K562 (cell line): ENCODE data around the gene LST1. TPM values are rescaled to one million over a fixed set of nuclear protein-coding genes. Genes with fewer than 3 reads are reported as not detected.
A peak's percentile ranks its signal among the peaks of the same experiment; 100 is the strongest.

Source experiments
- ATAC-seq: fragments of 200-7000 bp; cut with Tn5 transposase; 3 replicates; pipeline ENCODE4 v1.9.1; 2020; ENCODE audit warnings: moderate library complexity
- BruUV-seq: library from RNA; stranded (reverse); fragments of 400-500 nt; replicated peaks from 2 replicates; lab custom pipeline; 2021; lab: Mats Ljungman, UMichigan
- CTCF ChIA-PET: fragments of 300-600 bp; formaldehyde crosslinking; extraction: SDS; loops from one replicate; lab custom pipeline; 2021; ENCODE audit warnings: low intra/inter-chr PET ratio; lab: Yijun Ruan, JAX
- POLR2A ChIA-PET: fragments of 300-600, 350-650 bp; sonication (Branson Sonifier 250); formaldehyde crosslinking; extraction: SDS; loops from one replicate; lab custom pipeline; 2021; ENCODE audit warnings: antibody characterized with exemption, inconsistent platforms; lab: Yijun Ruan, JAX
- DNase-seq, 4 experiments: peaks; one replicate each; pipeline versions ENCODE4 v3.0.0 to v3.0.0-alpha.2; 2011 to 2018; ENCODE audit warnings: low spot score in 3 of 4, mixed read lengths in 3 of 4; ENCODE audit errors: extremely low read depth in 1 of 4
- FAIRE-seq: peaks from 2 replicates; lab custom pipeline; 2011; peaks lifted over from hg19 to GRCh38; lab: Jason Lieb, UNC
- H2AFZ ChIP-seq: 2 replicates; pipeline ENCODE4 v1.6.0; 2011; ENCODE audit warnings: low read depth, low read length, control low read depth, inconsistent platforms
- H3K27ac ChIP-seq: fragments of 200-600 bp; 3 replicates; pipeline ENCODE4 v1.8.0; 2011; ENCODE audit warnings: low read depth, mild to moderate bottlenecking, control low read depth, inconsistent platforms, low read length, moderate library complexity, mixed read lengths; ENCODE audit errors: extremely low read depth
- H3K27me3 ChIP-seq, 2 experiments: fragments of 300-600 bp in 1 of 2; 2 replicates in 1 of 2; 3 replicates in 1 of 2; pipeline versions ENCODE4 v1.6.0 to v1.8.0; 2011; ENCODE audit warnings: inconsistent platforms in 2 of 2, low read length in 2 of 2, mild to moderate bottlenecking in 1 of 2, mixed read lengths in 1 of 2, moderate library complexity in 1 of 2; ENCODE audit not compliant: control insufficient read depth in 2 of 2, insufficient read depth in 2 of 2
- H3K36me3 ChIP-seq: fragments of 300-600 bp; 3 replicates; pipeline ENCODE4 v1.8.0; 2011; ENCODE audit warnings: mild to moderate bottlenecking, low read length, inconsistent platforms; ENCODE audit not compliant: control insufficient read depth, insufficient read depth
- H3K4me1 ChIP-seq, 2 experiments: fragments of 200-600 bp in 1 of 2; replicated peaks in 1 of 2; 2 replicates in 1 of 2; 3 replicates in 1 of 2; pipeline versions ENCODE4 v1.5.1 to v1.8.0; 2011; ENCODE audit warnings: inconsistent platforms in 2 of 2, low read length in 2 of 2, mild to moderate bottlenecking in 1 of 2, mixed read lengths in 1 of 2, moderate library complexity in 1 of 2; ENCODE audit not compliant: control insufficient read depth in 2 of 2, insufficient read depth in 2 of 2
- H3K4me2 ChIP-seq: 2 replicates; pipeline ENCODE4 v1.6.1; 2011; ENCODE audit warnings: low read length, control low read depth, inconsistent platforms, mixed read lengths; ENCODE audit not compliant: insufficient read depth
- H3K4me3 ChIP-seq: fragments of 200-600 bp; sonication (generic), shearing (Covaris generic); 2 replicates; pipeline ENCODE4 v1.5.1; 2016; ENCODE audit warnings: control low read depth, inconsistent platforms
- H3K79me2 ChIP-seq: fragments of 200-600 bp; 3 replicates; pipeline ENCODE4 v1.8.0; 2011; ENCODE audit warnings: low read length, inconsistent platforms; ENCODE audit not compliant: control insufficient read depth, insufficient read depth
- H3K9ac ChIP-seq, 2 experiments: 2 replicates each; pipeline versions ENCODE4 v1.6.0 to v1.6.1; 2011; ENCODE audit warnings: low read depth in 2 of 2, low read length in 2 of 2, control low read depth in 1 of 2, inconsistent platforms in 1 of 2, mild to moderate bottlenecking in 1 of 2, mixed read lengths in 1 of 2; ENCODE audit not compliant: insufficient read depth in 1 of 2
- H3K9me1 ChIP-seq: one replicate; pipeline ENCODE4 v1.6.0; 2011; ENCODE audit warnings: inconsistent platforms, mild to moderate bottlenecking, low read length, moderate library complexity; ENCODE audit not compliant: control insufficient read depth, insufficient read depth
- H3K9me3 ChIP-seq: replicated peaks from 2 replicates; pipeline ENCODE4 v1.5.1; 2011; ENCODE audit warnings: low read depth, low read length, inconsistent platforms; ENCODE audit not compliant: control insufficient read depth, insufficient read depth
- H4K20me1 ChIP-seq: replicated peaks from 2 replicates; pipeline ENCODE4 v1.6.1; 2011; ENCODE audit warnings: low read length, inconsistent platforms, mixed read lengths; ENCODE audit not compliant: control insufficient read depth, insufficient read depth
- ARID4B ChIP-seq: sonication (generic); formaldehyde crosslinking; IDR thresholded peaks from 2 replicates; pipeline ENCODE4 v1.8.0; 2022; ENCODE audit warnings: mild to moderate bottlenecking, missing genetic modification reagents
- CBX8 ChIP-seq: fragments of 200-600 bp; sonication (generic); IDR thresholded peaks from 2 replicates; pipeline ENCODE4 v1.6.1; 2012; ENCODE audit warnings: borderline replicate concordance, mixed run types, low read depth, mild to moderate bottlenecking, moderate library complexity, mixed read lengths, low read length, control low read depth, inconsistent platforms; ENCODE audit not compliant: poor library complexity, severe bottlenecking; ENCODE audit errors: extremely low read depth
- KLF10 ChIP-seq: fragments of 250-450 bp; sonication (Bioruptor Pico); IDR thresholded peaks from 2 replicates; pipeline ENCODE4 v1.6.1; 2021; ENCODE audit warnings: matching md5 sums
- MBD2 ChIP-seq: sonication (generic); IDR thresholded peaks from 2 replicates; pipeline ENCODE4 v1.6.1; 2016; ENCODE audit warnings: low read depth, borderline replicate concordance
- POLR2A ChIP-seq: fragments of 450-650 bp; conservative IDR thresholded peaks from 2 replicates; pipeline ENCODE4 v1.6.1; 2016
- POLR2AphosphoS5 ChIP-seq: IDR thresholded peaks from 2 replicates; pipeline ENCODE4 v1.6.1; 2011; ENCODE audit warnings: mild to moderate bottlenecking, low read depth, low read length, moderate library complexity; ENCODE audit not compliant: control insufficient read depth, insufficient read depth
- POLR2G ChIP-seq: fragments of 200-400 bp; formaldehyde crosslinking; IDR thresholded peaks from 2 replicates; pipeline ENCODE4 v1.6.1; 2017; ENCODE audit warnings: low read depth, mild to moderate bottlenecking, antibody characterized with exemption, low read length, moderate library complexity
- RBFOX2 ChIP-seq: fragments of 200-400 bp; formaldehyde crosslinking; IDR thresholded peaks from 2 replicates; pipeline ENCODE4 v1.6.1; 2017; ENCODE audit warnings: low read depth, mild to moderate bottlenecking, low read length, moderate library complexity
- RBM22 ChIP-seq: fragments of 200-400 bp; formaldehyde crosslinking; IDR thresholded peaks from 2 replicates; pipeline ENCODE4 v1.6.1; 2018; ENCODE audit warnings: low read length, low read depth; ENCODE audit not compliant: poor library complexity, severe bottlenecking
- TGIF2 ChIP-seq: sonication (generic); formaldehyde crosslinking; IDR thresholded peaks from 2 replicates; pipeline ENCODE4 v1.8.1; 2022; ENCODE audit warnings: mild to moderate bottlenecking, missing genetic modification reagents, moderate library complexity
- USF2 ChIP-seq: sonication (generic); formaldehyde crosslinking; IDR thresholded peaks from 2 replicates; pipeline ENCODE4 v1.5.0; 2020; ENCODE audit warnings: missing genetic modification reagents
- WGBS: fragments of 100-300 bp; shearing (Covaris generic); methylation state at CpG from one replicate; pipeline ENCODE4 v1.1.6; 2016; ENCODE audit warnings: low coverage, mixed read lengths; ENCODE audit not compliant: insufficient coverage; ENCODE audit errors: missing lambda C conversion rate; 5-methylcytosine and 5-hydroxymethylcytosine counted together
- in situ Hi-C: fragments of 300-500 bp; cut with MboI; formaldehyde crosslinking; loops from 4 replicates; pipeline ENCODE4 v1.15.0; 2018; ENCODE audit warnings: inconsistent platforms, mixed read lengths
- intact Hi-C: fragments of 100-400 bp; cut with micrococcal nuclease; formaldehyde crosslinking; loops from 2 replicates; pipeline ENCODE4 v1.14.2; 2022
- polyA plus RNA-seq, 8 experiments: library from polyadenylated mRNA; depleted of rRNA in 4 of 8; stranded (reverse) in 5 of 8; unstranded in 3 of 8; fragments of >200 nt; fragmentation: Nextera tagmentation in 2 of 8; fragmentation: Illumina TruSeq in 1 of 8; extraction: Ambion mirVana in 2 of 8; extraction: Trizol in 1 of 8; gene quantifications; 2 replicates each; pipeline versions ENCODE4 v1.2.1 to v1.2.3, GENCODE V29; 2011 to 2014; ENCODE audit warnings: inconsistent platforms in 1 of 8, missing spikeins in 1 of 8
- total RNA-seq, 7 experiments: library from RNA; depleted of rRNA in 6 of 7; stranded (reverse); fragments of >200 nt in 6 of 7; fragmentation: Illumina TruSeq in 2 of 7; extraction: Trizol in 2 of 7; gene quantifications; 2 replicates each; pipeline versions ENCODE4 v1.2.1 to v1.2.3, GENCODE V29; 2011 to 2021; ENCODE audit warnings: low replicate concordance in 1 of 7

LST1 gene
- total and polyA plus RNA-seq, 9 of the 15 experiments (the other 6 are each of a cell fraction or from before 2014, with no cell fraction given): 0.82 to 7.8 (median 1.7) TPM

GRCh38 chr6:31631681-31632278 is 45.7 kb downstream of the LST1 start (continued):
- TF ChIP-seq CBX8 (no peak), USF2 (no peak), POLR2G (peak; percentile 55; the same call in 1 of the 2 replicates), KLF10 (CRISPR knock-in tag) (no peak)

GRCh38 chr6:31632279-31632946 is 46.3 kb downstream of the LST1 start:
- no peak for FAIRE-seq
- H3K9me1 ChIP-seq: no peaks in the 10 kb centered on the region
- peak; percentile 70 for TF ChIP-seq POLR2A
- TF ChIP-seq RBM22: peak; percentile 88
- no peak for TF ChIP-seq TGIF2 (CRISPR knock-in tag)
- peak; percentile 76 for TF ChIP-seq RBFOX2
- TF ChIP-seq MBD2: no peak
- 0 out of 2 replicates have a peak, but pooled peaks have one; percentile 32 for TF ChIP-seq ARID4B
- TF ChIP-seq POLR2AphosphoS5: peak; percentile 17

More at GRCh38 chr6:31632279-31632946, 46.3 kb downstream of the LST1 start:
- H3K4me1 ChIP-seq: peaks cover 0 to 30% of the 10 kb centered on the region in 2 experiments; a peak in 3 of 5 replicates
- H2AFZ ChIP-seq: no peak overlapping the region
- BruUV-seq: no TSS peak
- POLR2A ChIA-PET: interaction anchor here (0.6 to 14.8 kb wide), 6 partner anchors 7 to 138 kb away, joined by 3 to 274 read pairs (median 6); partner anchors contain the start of genes BAG6 and PRRC2A
- peaks cover 100% of the 10 kb centered on the region for H3K36me3 ChIP-seq
- ATAC-seq: peak; percentile 8
- peaks cover 28% of the 10 kb centered on the region for H4K20me1 ChIP-seq
- intact Hi-C loops: no loop called here
- no peaks in the 10 kb centered on the region for H3K27me3 ChIP-seq
- WGBS: 94% methylated on average over 26 of the region's 26 CpGs
- CTCF ChIA-PET: no interaction called here
- H3K4me2 ChIP-seq: no peak overlapping the region
- H3K27ac ChIP-seq: no peak overlapping the region
- no peak for DNase-seq
- H3K9me3 ChIP-seq: no peaks in the 10 kb centered on the region
- H3K9ac ChIP-seq: peak overlapping the region in 1 of 2 experiments; percentile 79; a peak in 2 of 4 replicates
- in situ Hi-C loops: no loop called here
- H3K79me2 ChIP-seq: peaks cover 14% of the 10 kb centered on the region; the same call in 1 of the 3 replicates
- no peak overlapping the region for H3K4me3 ChIP-seq
